LNCaP clone FGC (cell line): ENCODE measurements around the gene PLXNA4.
"Not testable (repeated sequence)": the region's sequence is repeated elsewhere in the genome, so short reads cannot be mapped to it uniquely, and the experiment has no call there.

Experiments
- DNase-seq: peaks from one replicate; pipeline ENCODE4 v3.0.0-alpha.2; 2011; ENCODE audit warnings: low read depth
- H3K4me3 ChIP-seq: 2 replicates; pipeline ENCODE4 v1.5.1; 2011; ENCODE audit warnings: mild to moderate bottlenecking, low read depth, low read length, control low read depth
- CTCF ChIP-seq: IDR thresholded peaks from 2 replicates; pipeline ENCODE4 v1.5.1; 2012; ENCODE audit warnings: mild to moderate bottlenecking; ENCODE audit not compliant: control insufficient read depth, insufficient read depth; ENCODE audit errors: extremely low read depth

Gene PLXNA4

GRCh38 chr7:132168239-132168638 lies 408.0 kb downstream of the PLXNA4 start:
- no peak for DNase-seq
- H3K4me3 ChIP-seq: no peak overlapping the region
- no peak for TF ChIP-seq CTCF

- not testable (repeated sequence) for DNase-seq
Observed at GRCh38 chr7:132165695-132166094, 410.6 kb downstream of the PLXNA4 start.

GRCh38 chr7:132164558-132165125 lies 411.6 kb downstream of the PLXNA4 start:
- H3K4me3 ChIP-seq: no peak overlapping the region
- DNase-seq: no peak
- TF ChIP-seq CTCF: no peak

More at GRCh38 chr7:132165695-132166094, 410.6 kb downstream of the PLXNA4 start:
- H3K4me3 ChIP-seq: not testable (repeated sequence)

- TF ChIP-seq CTCF: no peak
- no peak for DNase-seq
- H3K4me3 ChIP-seq: no peak overlapping the region
Observed at GRCh38 chr7:132162556-132163144, 413.6 kb downstream of the PLXNA4 start.

- DNase-seq: no peak
Observed at GRCh38 chr7:132161976-132162375, 414.3 kb downstream of the PLXNA4 start.

GRCh38 chr7:132161533-132161915 lies 414.7 kb downstream of the PLXNA4 start:
- TF ChIP-seq CTCF: no peak
- no peak for DNase-seq
- no peak overlapping the region for H3K4me3 ChIP-seq

More at GRCh38 chr7:132161976-132162375, 414.3 kb downstream of the PLXNA4 start:
- no peak overlapping the region for H3K4me3 ChIP-seq
- TF ChIP-seq CTCF: no peak

GRCh38 chr7:132160611-132161532 lies 415.4 kb downstream of the PLXNA4 start:
- no peak for DNase-seq
- no peak for TF ChIP-seq CTCF
- no peak overlapping the region for H3K4me3 ChIP-seq
